Measurements from ENCODE around the gene PGP. TPM values are rescaled to one million over a fixed set of nuclear protein-coding genes. Genes with fewer than 3 reads are reported as not detected.

Gene PGP
- total and polyA plus RNA-seq, 2 of the 4 experiments (the other 2 are of a cell fraction), result 4.1 to 9.4 TPM

DNA sequence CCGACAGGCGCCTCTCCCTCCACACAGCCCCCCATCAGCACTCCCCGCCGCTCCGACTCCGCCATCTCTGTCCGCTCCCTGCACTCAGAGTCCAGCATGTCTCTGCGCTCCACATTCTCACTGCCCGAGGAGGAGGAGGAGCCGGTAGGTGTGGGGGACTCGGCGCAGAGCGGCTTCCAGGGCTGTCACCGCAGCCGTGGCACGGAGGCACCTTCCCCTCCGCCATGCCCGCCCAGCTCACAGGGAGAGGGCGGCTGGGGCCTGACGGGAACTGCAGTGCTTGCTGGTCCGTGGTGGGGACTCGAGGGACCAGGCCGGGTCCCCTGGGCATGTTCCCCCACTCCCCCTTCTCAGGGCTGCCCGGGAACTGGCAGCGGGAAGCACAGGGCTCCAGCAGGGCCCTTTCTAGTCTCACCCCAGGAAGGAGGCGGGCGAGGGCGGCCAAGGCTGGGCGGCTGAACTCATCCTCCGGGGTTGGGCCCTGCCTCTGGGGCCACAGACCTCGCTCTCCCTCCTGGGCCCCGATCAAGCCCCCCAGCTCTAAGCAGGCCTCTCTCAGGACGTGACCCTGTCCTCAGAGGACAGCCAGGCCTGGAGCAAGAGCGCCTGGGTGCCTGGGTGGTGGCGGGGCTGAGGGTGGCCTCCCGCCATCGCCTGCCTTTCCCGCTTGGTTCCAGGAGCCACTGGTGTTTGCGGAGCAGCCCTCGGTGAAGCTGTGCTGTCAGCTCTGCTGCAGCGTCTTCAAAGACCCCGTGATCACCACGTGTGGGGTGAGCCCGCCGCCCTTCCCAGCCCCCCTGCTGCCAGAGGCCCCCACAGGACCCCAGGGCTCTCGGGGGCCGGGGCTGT is 43.8 kb downstream of the PGP start:
- H3K27me3 ChIP-seq (ENCODE audit: control insufficient read depth, insufficient read depth, low read length), result no peaks in the 10 kb centered on the region
- H4K20me1 ChIP-seq (ENCODE audit: insufficient read depth, low read length), result peaks cover 14% of the 10 kb centered on the region
- ChIA-PET CTCF (no interaction called here), POLR2A (ENCODE audit: unreplicated experiment) (no interaction called here)
- no peak overlapping the region for H3K4me2 ChIP-seq (ENCODE audit: low read depth, low read length)
- no peak overlapping the region for H2BK5ac ChIP-seq (ENCODE audit: low read depth, low read length, poor library complexity, severe bottlenecking)
- H3K9ac ChIP-seq (ENCODE audit: low read depth, low read length), result no peak overlapping the region
- H2AK9ac ChIP-seq (replicated peaks; ENCODE audit: low read depth, low read length, poor library complexity), result no peak overlapping the region
- no peak overlapping the region for H3K4ac ChIP-seq (ENCODE audit: low read depth, low read length)
- BruUV-seq (replicated peaks), result no TSS peak
- ATAC-seq (ENCODE audit: low read depth), result no peak
- no peaks in the 10 kb centered on the region for H3K9me3 ChIP-seq (ENCODE audit: control insufficient read depth, insufficient read depth, low read length)
- H3K23ac ChIP-seq (ENCODE audit: low read depth, low read length), result no peak overlapping the region
- no peak overlapping the region for H2AK5ac ChIP-seq (ENCODE audit: low read depth, low read length)
- H2AFZ ChIP-seq (replicated peaks; ENCODE audit: low read length, poor library complexity), result no peak overlapping the region
- H2BK120ac ChIP-seq (ENCODE audit: low read depth, low read length), result no peak overlapping the region
- intact Hi-C loops (cut with micrococcal nuclease) (no loop called here), dilution Hi-C loops (cut with HindIII; ENCODE audit: low sequenced_read_pairs, unreplicated experiment) (no loop called here), in situ Hi-C loops (cut with MboI; ENCODE audit: low sequenced_read_pairs) (no loop called here)
- TF ChIP-seq, protein P1, sequence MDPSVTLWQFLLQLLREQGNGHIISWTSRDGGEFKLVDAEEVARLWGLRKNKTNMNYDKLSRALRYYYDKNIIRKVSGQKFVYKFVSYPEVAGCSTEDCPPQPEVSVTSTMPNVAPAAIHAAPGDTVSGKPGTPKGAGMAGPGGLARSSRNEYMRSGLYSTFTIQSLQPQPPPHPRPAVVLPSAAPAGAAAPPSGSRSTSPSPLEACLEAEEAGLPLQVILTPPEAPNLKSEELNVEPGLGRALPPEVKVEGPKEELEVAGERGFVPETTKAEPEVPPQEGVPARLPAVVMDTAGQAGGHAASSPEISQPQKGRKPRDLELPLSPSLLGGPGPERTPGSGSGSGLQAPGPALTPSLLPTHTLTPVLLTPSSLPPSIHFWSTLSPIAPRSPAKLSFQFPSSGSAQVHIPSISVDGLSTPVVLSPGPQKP (IDR thresholded peaks at IDR 0.05; ENCODE audit: borderline replicate concordance, low read depth, low read length), result no peak
- TF ChIP-seq FOS (IDR thresholded peaks at IDR 0.05; ENCODE audit: low read depth, low read length), result no peak
- TF ChIP-seq, protein P2, sequence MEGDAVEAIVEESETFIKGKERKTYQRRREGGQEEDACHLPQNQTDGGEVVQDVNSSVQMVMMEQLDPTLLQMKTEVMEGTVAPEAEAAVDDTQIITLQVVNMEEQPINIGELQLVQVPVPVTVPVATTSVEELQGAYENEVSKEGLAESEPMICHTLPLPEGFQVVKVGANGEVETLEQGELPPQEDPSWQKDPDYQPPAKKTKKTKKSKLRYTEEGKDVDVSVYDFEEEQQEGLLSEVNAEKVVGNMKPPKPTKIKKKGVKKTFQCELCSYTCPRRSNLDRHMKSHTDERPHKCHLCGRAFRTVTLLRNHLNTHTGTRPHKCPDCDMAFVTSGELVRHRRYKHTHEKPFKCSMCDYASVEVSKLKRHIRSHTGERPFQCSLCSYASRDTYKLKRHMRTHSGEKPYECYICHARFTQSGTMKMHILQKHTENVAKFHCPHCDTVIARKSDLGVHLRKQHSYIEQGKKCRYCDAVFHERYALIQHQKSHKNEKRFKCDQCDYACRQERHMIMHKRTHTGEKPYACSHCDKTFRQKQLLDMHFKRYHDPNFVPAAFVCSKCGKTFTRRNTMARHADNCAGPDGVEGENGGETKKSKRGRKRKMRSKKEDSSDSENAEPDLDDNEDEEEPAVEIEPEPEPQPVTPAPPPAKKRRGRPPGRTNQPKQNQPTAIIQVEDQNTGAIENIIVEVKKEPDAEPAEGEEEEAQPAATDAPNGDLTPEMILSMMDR (conservative IDR thresholded peaks at IDR 0.05; ENCODE audit: low read depth, low read length), result no peak
- no peak for TF ChIP-seq RFX5 (IDR thresholded peaks at IDR 0.05; ENCODE audit: low read depth, low read length)
- no peak for DNase-seq
- H3K4me1 ChIP-seq (ENCODE audit: control insufficient read depth, insufficient read depth, low read length), result no peaks in the 10 kb centered on the region
- no peak overlapping the region for H3K4me3 ChIP-seq (ENCODE audit: insufficient read depth, low read depth, low read length)
- no peak overlapping the region for H4K91ac ChIP-seq (ENCODE audit: insufficient read depth, low read depth, low read length)
- no peak overlapping the region for H2BK20ac ChIP-seq (ENCODE audit: low read depth, low read length)
- H3K56ac ChIP-seq (ENCODE audit: extremely low read depth, insufficient read depth, low read length), result no peak overlapping the region
- H4K8ac ChIP-seq (ENCODE audit: low read depth in 2 of 2, low read length in 2 of 2), result no peak overlapping the region
- H3K79me1 ChIP-seq (ENCODE audit: low read depth in 1 of 2, low read length in 2 of 2), result peaks cover 0 to 12% of the 10 kb centered on the region in 2 experiments; a peak in 3 of 4 replicates
- WGBS, 2 experiments (ENCODE audit: extremely low coverage in 2 of 2, insufficient read length in 1 of 2), result 89% methylated on average over 8 of the region's 47 CpGs; no CpG with 5 or more reads in 1 of the 2 experiments
- H3K18ac ChIP-seq (ENCODE audit: low read depth, low read length), result no peak overlapping the region
- no peak overlapping the region for H3K27ac ChIP-seq (ENCODE audit: insufficient read depth, low read length)
- no peak overlapping the region for H3K14ac ChIP-seq (replicated peaks; ENCODE audit: low read depth, low read length)
- no peak overlapping the region for H4K5ac ChIP-seq (ENCODE audit: low read depth, low read length)
- H3K9me1 ChIP-seq (ENCODE audit: insufficient read depth, low read length), result no peaks in the 10 kb centered on the region
- H3K36me3 ChIP-seq (ENCODE audit: control insufficient read depth, insufficient read depth, low read length), result peaks cover 67% of the 10 kb centered on the region
- no peak overlapping the region for H2BK15ac ChIP-seq (ENCODE audit: low read depth, low read length)
